Stimulated activated naive B cell treated with anti-CD40 and anti-IgM and Interleukin-4, amounts not matched to agents 10 μg/mL and 1 μg/mL and 100 μg/mL, for 72 hours (primary cell): ENCODE data around the gene TRMT10C.
"Not testable (repeated sequence)": the region's sequence is repeated elsewhere in the genome, so short reads cannot be mapped to it uniquely, and the experiment has no call there.

ENCODE experiments used
- ATAC-seq, 2 donors: fragments of 150-1000 bp; cut with Tn5 transposase; replicated peaks; 2 replicates each; pipeline ENCODE4 v1.10.0; 2021; ENCODE audit warnings: moderate library complexity in 1 of 2
- DNase-seq: peaks from one replicate; pipeline ENCODE4 v3.0.0; 2021
- H3K27ac Mint-ChIP-seq: one replicate; pipeline ENCODE4 v1.8.0; 2022; ENCODE audit warnings: mild to moderate bottlenecking, mixed read lengths
- H3K27me3 Mint-ChIP-seq, 2 donors: one replicate each; pipeline ENCODE4 v1.8.0; 2022; ENCODE audit warnings: mixed read lengths in 2 of 2
- H3K36me3 Mint-ChIP-seq, 2 donors: one replicate each; pipeline ENCODE4 v1.8.0; 2022; ENCODE audit warnings: mixed read lengths in 2 of 2, mild to moderate bottlenecking in 1 of 2
- H3K4me1 Mint-ChIP-seq, 2 donors: one replicate each; pipeline ENCODE4 v1.8.0; 2022; ENCODE audit warnings: mixed read lengths in 2 of 2, mild to moderate bottlenecking in 1 of 2
- H3K4me3 Mint-ChIP-seq, 2 donors: one replicate each; pipeline ENCODE4 v1.8.0; 2022; ENCODE audit warnings: mild to moderate bottlenecking in 2 of 2, mixed read lengths in 2 of 2, moderate library complexity in 1 of 2
- H3K9me3 Mint-ChIP-seq, 2 donors: one replicate each; pipeline ENCODE4 v1.8.0; 2022; ENCODE audit warnings: mixed read lengths in 2 of 2, mild to moderate bottlenecking in 1 of 2

Gene TRMT10C

DNA sequence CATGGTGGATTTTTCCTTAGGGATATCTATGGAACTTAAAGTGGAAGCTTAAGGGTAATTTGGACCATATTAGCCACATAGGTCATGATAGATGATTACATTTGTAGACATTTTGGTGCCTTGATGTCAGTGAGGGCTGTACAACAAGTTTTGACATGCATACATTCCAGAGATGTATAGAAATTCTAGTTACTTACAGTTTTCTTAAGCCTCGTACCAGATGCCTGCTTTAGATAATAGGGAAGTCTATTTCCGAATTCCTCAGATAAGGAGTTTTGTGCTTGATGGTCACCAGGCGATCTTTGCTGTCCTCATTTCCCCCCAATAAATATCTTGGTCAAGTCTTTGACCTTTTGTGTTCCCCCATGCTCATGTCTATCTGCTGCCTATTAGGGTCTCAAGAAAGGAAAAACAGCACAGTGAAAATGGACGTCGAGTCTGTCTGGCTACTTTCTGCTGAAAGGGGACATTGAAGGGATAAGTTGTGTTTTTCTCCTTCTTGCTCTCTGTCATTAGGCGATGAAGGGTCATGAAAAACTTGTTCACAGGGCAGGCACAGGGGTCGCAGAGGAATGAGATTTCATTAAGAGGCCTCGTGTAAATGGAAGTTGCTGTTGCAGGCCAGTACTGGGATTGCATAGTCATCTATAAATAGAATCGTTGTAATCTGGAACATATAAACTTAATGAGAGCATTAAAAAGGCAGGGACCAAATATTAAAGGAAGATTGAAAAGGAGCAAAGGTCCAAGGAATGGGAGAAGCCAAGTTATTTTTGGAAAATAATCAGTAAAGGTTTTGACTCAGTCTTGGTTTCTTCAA lies 28.7 kb upstream of the TRMT10C start:
- Mint-ChIP-seq H3K36me3 (no peaks in the 10 kb centered on the region), H3K4me3 (no peak overlapping the region), H3K27ac (no peak overlapping the region), H3K9me3 (no peaks in the 10 kb centered on the region), H3K27me3 (peaks cover 0 to 11% of the 10 kb centered on the region in 2 donors), H3K4me1 (peaks cover 0 to 7% of the 10 kb centered on the region in 2 donors)
- DNase-seq = no peak
- ATAC-seq = no peak

DNA sequence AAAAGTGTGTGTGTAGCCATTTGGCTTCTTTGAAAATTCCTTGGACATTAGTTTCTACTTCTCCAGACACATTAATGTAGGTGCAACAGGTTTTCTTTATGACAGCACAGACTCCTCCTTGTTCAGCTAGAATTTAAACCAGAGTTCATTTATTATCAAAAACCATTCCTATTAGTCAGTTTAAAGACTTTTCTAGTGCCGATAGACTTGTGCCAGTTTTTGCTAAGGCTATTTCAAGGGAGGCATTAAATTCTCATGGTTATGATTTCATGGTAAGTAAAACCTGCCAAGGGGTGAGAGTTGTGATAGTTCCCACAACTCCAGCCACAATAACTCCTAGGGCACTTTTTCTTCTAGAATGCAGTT lies 28.1 kb upstream of the TRMT10C start:
- H3K9me3 Mint-ChIP-seq = no peaks in the 10 kb centered on the region
- no peak overlapping the region for H3K4me3 Mint-ChIP-seq
- peaks cover 0 to 11% of the 10 kb centered on the region in 2 donors for H3K27me3 Mint-ChIP-seq
- H3K36me3 Mint-ChIP-seq = no peaks in the 10 kb centered on the region
- H3K4me1 Mint-ChIP-seq = peaks cover 0 to 7% of the 10 kb centered on the region in 2 donors
- ATAC-seq = no peak
- DNase-seq = no peak
- no peak overlapping the region for H3K27ac Mint-ChIP-seq

DNA sequence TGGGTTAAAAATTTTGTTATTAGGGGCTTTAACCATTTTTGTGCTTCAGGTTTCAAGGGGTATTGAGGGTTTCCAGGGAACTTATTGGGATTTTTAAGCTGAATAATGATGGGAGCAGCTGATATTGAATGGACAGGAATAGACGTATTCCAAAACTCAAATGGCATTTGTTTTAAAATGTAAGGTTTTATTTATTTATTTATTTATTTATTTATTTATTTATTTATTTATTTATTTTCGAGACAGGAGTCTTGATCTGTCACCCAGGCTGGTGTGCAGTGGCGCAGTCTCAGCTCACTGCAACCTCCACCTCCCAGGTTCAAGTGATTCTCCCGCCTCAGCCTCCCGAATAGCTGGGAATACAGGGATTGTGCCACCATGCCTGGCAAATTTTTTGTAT lies 26.4 kb upstream of the TRMT10C start:
- peaks cover 0 to 7% of the 10 kb centered on the region in 2 donors for H3K4me1 Mint-ChIP-seq
- no peaks in the 10 kb centered on the region for H3K9me3 Mint-ChIP-seq
- no peak overlapping the region for H3K27ac Mint-ChIP-seq
- no peak overlapping the region for H3K4me3 Mint-ChIP-seq
- no peak for DNase-seq
- no peak for ATAC-seq
- H3K36me3 Mint-ChIP-seq = no peaks in the 10 kb centered on the region
- H3K27me3 Mint-ChIP-seq = peaks cover 5 to 17% of the 10 kb centered on the region in 2 donors

DNA sequence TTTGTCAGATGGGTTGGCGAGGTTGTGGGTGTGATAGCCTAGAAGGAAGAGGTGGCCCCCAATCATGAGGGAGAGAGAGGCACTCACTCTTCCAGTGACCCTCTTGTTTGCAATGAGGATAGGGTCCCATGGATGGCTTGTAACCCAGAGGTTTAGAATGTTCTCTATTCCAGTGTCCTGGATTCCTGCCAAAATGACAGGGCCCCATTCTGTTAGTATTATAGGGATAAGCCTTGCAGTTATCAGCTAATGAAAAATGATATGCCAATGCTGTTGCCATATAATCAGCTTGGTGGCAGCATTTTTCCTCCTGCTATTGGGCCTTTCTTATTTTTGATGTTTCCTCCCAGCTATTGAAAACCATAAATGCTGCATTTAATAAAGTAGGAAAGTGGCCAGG lies 25.4 kb upstream of the TRMT10C start:
- H3K4me3 Mint-ChIP-seq = no peak overlapping the region
- ATAC-seq = no peak

DNA sequence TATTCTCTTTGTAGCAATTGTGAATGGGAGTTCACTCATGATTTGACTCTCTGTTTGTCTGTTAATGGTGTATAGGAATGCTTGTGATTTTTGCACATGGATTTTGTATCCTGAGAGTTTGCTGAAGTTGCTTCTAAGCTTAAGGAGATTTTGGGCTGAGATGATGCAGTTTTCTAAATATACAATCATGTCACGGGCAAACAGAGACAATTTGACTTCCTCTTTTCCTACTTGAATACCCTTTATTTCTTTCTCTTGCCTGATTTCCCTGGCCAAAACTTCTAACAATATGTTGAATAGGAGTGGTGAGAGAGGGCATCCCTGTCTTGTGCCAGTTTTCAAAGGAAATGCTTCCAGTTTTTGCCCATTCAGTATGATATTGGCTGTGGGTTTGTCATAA lies 24.7 kb upstream of the TRMT10C start:
- H3K9me3 Mint-ChIP-seq, H3K4me1 Mint-ChIP-seq, ATAC-seq, H3K27ac Mint-ChIP-seq, H3K36me3 Mint-ChIP-seq, H3K4me3 Mint-ChIP-seq, DNase-seq: not testable (repeated sequence)
- peaks cover 5 to 19% of the 10 kb centered on the region in 2 donors for H3K27me3 Mint-ChIP-seq

More for the DNA sequence above, 25.4 kb upstream of the TRMT10C start:
- H3K27me3 Mint-ChIP-seq = peaks cover 5 to 19% of the 10 kb centered on the region in 2 donors
- H3K4me1 Mint-ChIP-seq = peaks cover 0 to 7% of the 10 kb centered on the region in 2 donors
- DNase-seq = no peak
- H3K36me3 Mint-ChIP-seq = no peaks in the 10 kb centered on the region
- no peak overlapping the region for H3K27ac Mint-ChIP-seq
- no peaks in the 10 kb centered on the region for H3K9me3 Mint-ChIP-seq

DNA sequence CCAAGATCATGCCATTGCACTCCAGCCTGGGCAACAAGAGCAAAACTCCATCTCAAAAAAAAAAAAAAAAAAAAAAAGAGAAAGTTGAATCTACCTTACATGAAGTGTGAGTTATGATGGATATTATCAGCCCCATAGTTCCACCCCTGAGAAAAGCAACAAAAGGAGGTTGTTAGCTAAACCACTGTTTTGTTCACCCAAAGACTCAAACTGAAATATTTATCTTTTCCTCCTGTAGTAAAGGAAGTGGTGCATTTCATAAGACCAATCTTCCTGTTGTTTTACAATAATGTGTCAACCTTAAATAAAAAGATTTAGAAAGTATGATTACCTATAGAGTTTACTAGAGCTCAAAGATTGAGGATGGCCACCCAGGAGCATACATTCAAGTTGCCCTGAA lies 18.7 kb upstream of the TRMT10C start:
- H3K27ac Mint-ChIP-seq = no peak overlapping the region
- H3K27me3 Mint-ChIP-seq = peaks cover 5 to 19% of the 10 kb centered on the region in 2 donors
- no peaks in the 10 kb centered on the region for H3K36me3 Mint-ChIP-seq
- no peaks in the 10 kb centered on the region for H3K9me3 Mint-ChIP-seq
- DNase-seq = no peak
- no peak for ATAC-seq
- H3K4me1 Mint-ChIP-seq = no peaks in the 10 kb centered on the region
- H3K4me3 Mint-ChIP-seq = no peak overlapping the region

DNA sequence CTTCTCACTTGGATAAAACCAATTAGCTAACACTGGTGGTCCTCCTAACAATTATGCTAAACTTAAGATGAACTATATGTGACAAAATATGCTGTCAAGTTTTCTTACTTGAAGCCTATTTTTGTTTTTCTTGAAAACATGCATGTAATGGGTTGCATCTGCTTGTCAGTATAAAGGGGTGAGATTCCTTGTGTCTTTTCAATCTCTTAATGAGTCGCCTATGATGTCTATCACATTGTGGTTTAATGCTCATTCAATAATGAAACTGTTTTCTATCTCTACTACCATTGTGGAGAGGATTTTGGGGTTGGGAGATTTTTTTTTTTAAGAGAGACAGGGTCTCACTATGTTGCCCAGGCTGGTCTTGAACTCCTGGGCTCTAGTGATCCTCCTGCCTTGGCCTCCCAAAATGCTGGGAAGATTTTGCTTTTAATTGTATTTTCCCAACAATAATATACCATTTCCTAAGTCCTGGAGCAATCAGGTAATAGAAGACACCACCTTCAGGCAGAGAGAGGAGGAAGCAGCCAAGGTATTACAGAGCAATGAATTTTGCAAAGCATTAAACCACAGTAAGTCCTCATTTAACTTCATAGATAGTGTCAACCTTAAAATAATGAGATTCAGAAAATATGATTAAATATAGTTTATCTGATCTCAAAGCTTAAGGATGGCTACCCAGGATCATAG lies 17.4 kb upstream of the TRMT10C start:
- H3K36me3 Mint-ChIP-seq = no peaks in the 10 kb centered on the region
- no peaks in the 10 kb centered on the region for H3K9me3 Mint-ChIP-seq
- peaks cover 5 to 22% of the 10 kb centered on the region in 2 donors for H3K27me3 Mint-ChIP-seq
- no peak for ATAC-seq
- no peak for DNase-seq
- no peaks in the 10 kb centered on the region for H3K4me1 Mint-ChIP-seq
- no peak overlapping the region for H3K27ac Mint-ChIP-seq
- H3K4me3 Mint-ChIP-seq = no peak overlapping the region

DNA sequence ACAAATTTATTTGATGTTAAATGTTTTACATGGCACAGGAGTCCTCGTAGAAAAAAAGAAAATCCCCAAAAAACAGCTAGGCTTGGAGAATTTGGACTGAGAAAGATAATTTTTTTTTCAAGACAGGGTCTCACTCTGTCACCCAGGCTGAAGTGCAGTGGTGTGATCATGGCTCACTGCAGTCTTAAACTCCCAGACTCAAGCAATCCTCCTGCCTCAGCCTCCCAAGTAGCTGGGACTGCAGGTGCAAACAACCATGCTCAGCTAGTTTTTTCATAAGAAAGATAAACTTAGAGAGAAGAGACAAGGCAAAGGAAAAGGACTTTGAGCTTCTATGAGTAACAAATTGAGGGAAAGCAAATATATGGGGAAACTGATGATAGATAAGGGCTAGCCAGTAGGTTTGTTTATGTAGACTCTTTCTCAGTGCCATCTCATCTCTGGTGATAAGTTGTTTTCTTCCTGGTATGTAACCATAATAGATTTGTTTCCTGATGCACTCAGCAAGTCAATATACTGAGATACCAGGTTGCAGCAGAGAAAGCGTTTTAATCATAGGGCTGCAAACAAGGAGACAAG lies 13.1 kb upstream of the TRMT10C start:
- Mint-ChIP-seq H3K4me1 (no peaks in the 10 kb centered on the region), H3K4me3 (no peak overlapping the region), H3K9me3 (no peaks in the 10 kb centered on the region), H3K27me3 (peaks cover 4 to 5% of the 10 kb centered on the region in 2 donors), H3K36me3 (no peaks in the 10 kb centered on the region), H3K27ac (no peak overlapping the region)
- ATAC-seq = no peak
- DNase-seq = no peak

DNA sequence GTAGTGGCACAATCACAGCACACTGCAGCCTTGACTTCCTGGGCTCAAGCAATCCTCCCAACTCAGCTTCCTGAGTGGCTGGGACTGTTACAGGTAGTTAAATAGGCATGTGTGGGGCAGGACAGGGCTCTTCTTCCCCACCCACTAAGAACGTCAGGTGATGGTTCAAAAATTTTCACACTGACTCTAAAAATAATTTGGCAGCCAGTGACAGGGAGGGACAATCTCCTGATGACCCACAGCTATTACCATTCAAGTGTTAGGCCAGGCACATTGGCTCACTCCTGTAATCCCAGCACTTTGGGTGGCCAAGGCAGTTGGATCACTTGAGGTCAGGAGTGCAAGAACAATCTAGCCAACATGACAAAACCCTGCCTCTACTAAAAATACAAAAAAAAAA lies 12.2 kb upstream of the TRMT10C start:
- Mint-ChIP-seq H3K27ac (no peak overlapping the region), H3K4me1 (no peaks in the 10 kb centered on the region), H3K27me3 (peaks cover 7 to 9% of the 10 kb centered on the region in 2 donors), H3K9me3 (no peaks in the 10 kb centered on the region), H3K4me3 (no peak overlapping the region), H3K36me3 (no peaks in the 10 kb centered on the region)
- ATAC-seq (no peak), DNase-seq (no peak)

DNA sequence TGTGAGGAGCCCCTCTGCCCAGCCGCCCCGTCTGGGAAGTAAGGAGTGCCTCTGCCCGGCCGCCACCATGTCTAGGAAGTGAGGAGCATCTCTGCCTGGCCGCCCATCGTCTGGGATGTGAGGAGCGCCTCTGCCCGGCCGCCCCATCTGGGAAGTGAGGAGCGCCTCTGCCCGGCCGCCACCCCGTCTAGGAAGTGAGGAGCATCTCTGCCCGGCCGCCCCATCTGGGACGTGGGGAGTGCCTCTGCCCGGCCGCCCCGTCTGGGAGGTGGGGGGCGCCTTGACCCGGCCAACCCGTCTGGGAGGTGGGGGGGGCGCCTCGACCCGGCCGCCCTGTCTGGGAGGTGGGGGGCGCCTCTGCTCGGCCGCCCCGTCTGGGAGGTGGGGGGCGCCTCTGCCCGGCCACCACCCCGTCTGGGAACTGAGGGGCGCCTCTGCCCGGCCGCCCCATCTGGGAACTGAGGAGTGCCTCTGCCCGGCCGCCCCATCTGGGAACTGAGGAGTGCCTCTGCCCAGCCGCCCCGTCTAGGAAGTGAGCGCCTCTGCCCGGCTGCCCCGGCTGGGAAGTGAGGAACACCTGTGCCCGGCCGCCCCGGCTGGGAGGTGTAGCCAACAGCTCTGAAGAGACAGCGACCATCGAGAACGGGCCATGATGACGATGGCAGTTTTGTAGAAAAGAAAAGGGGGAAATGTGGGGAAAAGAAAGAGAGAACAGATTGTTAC lies 10.1 kb upstream of the TRMT10C start:
- not testable (repeated sequence) for H3K27ac Mint-ChIP-seq, DNase-seq, H3K4me1 Mint-ChIP-seq, ATAC-seq, H3K36me3 Mint-ChIP-seq, H3K4me3 Mint-ChIP-seq, H3K9me3 Mint-ChIP-seq
- peaks cover 13 to 16% of the 10 kb centered on the region in 2 donors for H3K27me3 Mint-ChIP-seq

DNA sequence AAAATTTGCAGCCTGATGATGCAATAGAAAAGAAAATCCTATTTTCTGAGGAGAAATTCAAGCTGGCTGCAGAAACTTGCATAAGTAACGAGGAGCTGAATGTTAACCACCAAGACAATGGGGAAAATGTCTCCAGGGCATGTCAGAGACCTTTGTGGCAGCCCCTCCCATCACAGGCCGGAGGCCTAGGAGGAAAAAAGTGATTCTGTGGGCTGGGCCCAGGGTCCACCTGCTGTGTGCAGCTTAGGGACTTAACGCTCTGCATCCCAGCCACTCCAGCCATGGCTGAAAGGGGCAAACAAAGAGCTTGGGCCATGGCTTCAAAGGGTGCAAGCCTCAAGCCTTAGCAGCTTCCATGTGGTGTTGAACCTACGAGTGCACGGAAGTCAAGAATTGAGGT lies 8.3 kb upstream of the TRMT10C start:
- not testable (repeated sequence) for H3K36me3 Mint-ChIP-seq, DNase-seq, H3K4me3 Mint-ChIP-seq, ATAC-seq, H3K27ac Mint-ChIP-seq, H3K4me1 Mint-ChIP-seq, H3K9me3 Mint-ChIP-seq
- H3K27me3 Mint-ChIP-seq = peaks cover 13 to 20% of the 10 kb centered on the region in 2 donors

DNA sequence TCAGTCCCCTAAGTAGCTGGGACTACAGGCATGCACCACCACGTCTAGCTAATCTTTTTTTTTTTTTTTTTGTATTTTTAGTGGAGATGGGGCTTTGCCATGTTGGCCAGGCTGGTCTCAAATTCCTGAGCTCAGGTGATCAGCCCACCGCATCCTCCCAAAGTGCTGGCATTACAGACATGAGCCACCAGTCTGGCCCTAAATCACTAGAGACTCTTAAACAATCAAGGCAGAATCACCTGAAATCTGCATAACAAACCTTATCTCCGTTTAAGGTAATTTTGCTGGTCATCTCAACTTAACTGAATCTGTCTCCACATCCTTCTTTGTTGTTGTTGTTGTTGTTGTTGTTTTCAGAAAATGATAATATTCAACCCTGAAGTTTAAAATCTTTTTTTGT lies 5.6 kb upstream of the TRMT10C start:
- no peaks in the 10 kb centered on the region for H3K36me3 Mint-ChIP-seq
- H3K4me3 Mint-ChIP-seq = no peak overlapping the region
- H3K9me3 Mint-ChIP-seq = no peaks in the 10 kb centered on the region
- no peak overlapping the region for H3K27ac Mint-ChIP-seq
- DNase-seq (no peak), ATAC-seq (no peak)
- H3K27me3 Mint-ChIP-seq = peaks cover 10 to 24% of the 10 kb centered on the region in 2 donors
- peaks cover 2 to 7% of the 10 kb centered on the region in 2 donors for H3K4me1 Mint-ChIP-seq

DNA sequence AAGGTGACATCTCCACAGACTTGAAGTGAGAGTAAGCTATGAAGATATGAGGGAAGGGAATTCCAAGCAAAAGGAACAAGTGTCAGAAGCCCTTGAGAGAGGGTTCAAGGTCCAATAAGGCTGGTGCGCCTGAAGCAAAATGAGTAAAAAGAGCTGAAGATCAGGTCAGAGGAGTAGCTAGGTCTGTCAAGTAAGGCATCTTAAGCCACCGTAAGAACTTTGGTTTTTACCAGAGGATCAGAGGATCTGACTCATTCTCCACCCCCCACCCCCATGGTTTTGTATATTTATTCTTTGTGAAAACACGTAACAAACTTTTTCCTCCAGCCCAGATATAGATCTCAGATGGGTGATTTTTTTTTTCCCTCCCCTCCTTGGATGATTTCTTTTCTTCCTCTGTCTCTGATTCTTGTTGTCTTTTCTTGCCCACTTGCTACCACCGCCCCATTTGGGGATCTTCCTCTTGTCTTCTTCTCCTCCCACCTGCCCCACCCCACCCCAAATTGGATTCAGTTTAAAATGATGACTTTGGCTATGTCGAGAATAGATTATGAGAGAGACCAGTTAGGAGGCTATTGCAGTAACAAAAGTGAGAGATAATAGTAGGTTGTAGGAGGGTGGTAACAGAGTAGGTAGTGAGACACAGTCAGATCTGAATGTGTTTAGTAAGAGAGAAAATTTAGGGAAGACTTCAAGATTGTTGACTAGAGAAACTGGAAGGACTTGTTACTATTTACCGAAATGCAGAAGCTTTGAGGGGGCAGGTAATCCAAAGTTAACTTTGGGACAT lies 6.1 kb downstream of the TRMT10C start:
- H3K27ac Mint-ChIP-seq = no peak overlapping the region
- peaks cover 13 to 29% of the 10 kb centered on the region in 2 donors for H3K4me1 Mint-ChIP-seq
- no peak for ATAC-seq

More for the DNA sequence above, 6.1 kb downstream of the TRMT10C start:
- Mint-ChIP-seq H3K4me3 (no peak overlapping the region), H3K27me3 (no peaks in the 10 kb centered on the region), H3K9me3 (no peaks in the 10 kb centered on the region), H3K36me3 (peaks cover 16 to 45% of the 10 kb centered on the region in 2 donors)
- no peak for DNase-seq
